Fibroblast of lung (primary cell): Measurements from ENCODE around the gene GALK2. TPM values are rescaled to one million over a fixed set of nuclear protein-coding genes. Genes with fewer than 3 reads are reported as not detected.

Experiments
- DNase-seq, 2 donors: peaks; one replicate each; pipeline versions ENCODE4 v3.0.0 to v3.0.0-alpha.2; 2010; ENCODE audit warnings: low read depth in 2 of 2
- H2AFZ ChIP-seq: 2 replicates; pipeline ENCODE4 v1.5.1; 2012; ENCODE audit warnings: low read length, control low read depth, inconsistent platforms
- H3K27ac ChIP-seq: 2 replicates; pipeline ENCODE4 v1.5.1; 2011; ENCODE audit warnings: low read length, control low read depth; ENCODE audit not compliant: insufficient read depth
- H3K27me3 ChIP-seq: 2 replicates; pipeline ENCODE4 v1.5.1; 2011; ENCODE audit warnings: mild to moderate bottlenecking, low read length; ENCODE audit not compliant: control insufficient read depth, insufficient read depth
- H3K36me3 ChIP-seq: 2 replicates; pipeline ENCODE4 v1.5.1; 2011; ENCODE audit warnings: low read length; ENCODE audit not compliant: control insufficient read depth, insufficient read depth
- H3K4me1 ChIP-seq: 2 replicates; pipeline ENCODE4 v1.5.1; 2011; ENCODE audit warnings: low read length; ENCODE audit not compliant: control insufficient read depth, insufficient read depth; ENCODE audit errors: extremely low read depth
- H3K4me2 ChIP-seq: 2 replicates; pipeline ENCODE4 v1.5.1; 2011; ENCODE audit warnings: low read length, control low read depth; ENCODE audit not compliant: insufficient read depth; ENCODE audit errors: extremely low read depth
- H3K4me3 ChIP-seq, 4 experiments: fragments of 200-600 bp in 1 of 4; sonication (generic) in 1 of 4; replicated peaks in 1 of 4; 2 replicates each; pipeline ENCODE4 v1.5.1; 2011 to 2016; ENCODE audit warnings: low read length in 4 of 4, low read depth in 3 of 4, mild to moderate bottlenecking in 3 of 4, control low read depth in 2 of 4, inconsistent platforms in 1 of 4, mixed read lengths in 1 of 4; ENCODE audit not compliant: insufficient read depth in 1 of 4; ENCODE audit errors: control extremely low read depth in 1 of 4
- H3K79me2 ChIP-seq: 2 replicates; pipeline ENCODE4 v1.5.1; 2012; ENCODE audit warnings: mild to moderate bottlenecking, low read length, inconsistent platforms; ENCODE audit not compliant: control insufficient read depth, insufficient read depth
- H3K9ac ChIP-seq: 2 replicates; pipeline ENCODE4 v1.5.1; 2011; ENCODE audit warnings: mild to moderate bottlenecking, low read length, control low read depth; ENCODE audit not compliant: insufficient read depth
- H3K9me3 ChIP-seq: 2 replicates; pipeline ENCODE4 v1.5.1; 2012; ENCODE audit warnings: low read depth, low read length; ENCODE audit not compliant: control insufficient read depth, insufficient read depth
- H4K20me1 ChIP-seq: 2 replicates; pipeline ENCODE4 v1.5.1; 2011; ENCODE audit warnings: low read length; ENCODE audit not compliant: control insufficient read depth, insufficient read depth; ENCODE audit errors: extremely low read depth
- EZH2 ChIP-seq: IDR thresholded peaks from 2 replicates; pipeline ENCODE4 v1.5.1; 2012; ENCODE audit warnings: low read length, control low read depth, mild to moderate bottlenecking; ENCODE audit errors: missing control alignments
- polyA plus RNA-seq, 2 donors: library from polyadenylated mRNA; depleted of rRNA in 1 of 2; stranded (reverse) in 1 of 2; unstranded in 1 of 2; fragments of >200 nt; gene quantifications; 2 replicates each; pipeline ENCODE4 v1.2.1, GENCODE V29; 2011 to 2012; ENCODE audit warnings: missing spikeins in 1 of 2
- total RNA-seq: library from RNA; depleted of rRNA; stranded (reverse); fragments of >200 nt; gene quantifications from 2 replicates; pipeline ENCODE4 v1.2.1, GENCODE V29; 2014
- TF ChIP-seq, protein P1 (sequence below), 2 donors: IDR thresholded peaks in 1 of 2; conservative IDR thresholded peaks in 1 of 2; 1 replicate in 1 of 2; 2 replicates in 1 of 2; pipeline ENCODE4 v1.5.1; 2011 to 2012; ENCODE audit warnings: low read length in 2 of 2, control low read depth in 1 of 2, inconsistent platforms in 1 of 2, low read depth in 1 of 2, mild to moderate bottlenecking in 1 of 2

GALK2 gene
- total and polyA plus RNA-seq, 2 donors (not counting 1 experiment from before 2014, with no cell fraction given): 37.5 to 74.5 TPM

DNA sequence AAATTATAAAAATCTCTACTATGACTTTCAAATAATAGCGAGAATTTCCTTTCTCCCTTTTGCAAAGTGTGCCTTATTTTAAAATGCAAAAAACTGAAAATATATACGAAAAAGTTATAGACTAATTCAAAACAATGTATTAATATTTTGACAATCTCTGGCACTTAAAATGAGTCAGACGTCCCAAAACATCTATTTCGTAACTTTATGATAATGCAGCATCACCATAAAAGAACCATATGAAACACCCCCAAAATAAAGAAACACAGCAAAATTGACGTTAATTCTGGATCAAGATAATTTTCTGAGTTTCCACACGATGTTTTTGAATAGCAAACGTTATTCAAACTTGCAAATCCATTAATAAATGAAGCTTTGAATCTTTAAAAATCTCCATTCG, 15.7 kb upstream of the GALK2 start:
- Histone ChIP-seq H3K36me3 (no peaks in the 10 kb centered on the region), H3K27ac (peak overlapping the region; percentile 95), H3K4me2 (peak overlapping the region; percentile 64), H4K20me1 (no peaks in the 10 kb centered on the region), H3K4me1 (no peaks in the 10 kb centered on the region), H3K9ac (peak overlapping the region; percentile 97), H3K27me3 (no peaks in the 10 kb centered on the region), H3K9me3 (no peaks in the 10 kb centered on the region), H3K79me2 (peaks cover 82% of the 10 kb centered on the region), H2AFZ (no peak overlapping the region), H3K4me3 (peak overlapping the region; percentile 86 to 100 (median 97))
- TF ChIP-seq, protein P1, sequence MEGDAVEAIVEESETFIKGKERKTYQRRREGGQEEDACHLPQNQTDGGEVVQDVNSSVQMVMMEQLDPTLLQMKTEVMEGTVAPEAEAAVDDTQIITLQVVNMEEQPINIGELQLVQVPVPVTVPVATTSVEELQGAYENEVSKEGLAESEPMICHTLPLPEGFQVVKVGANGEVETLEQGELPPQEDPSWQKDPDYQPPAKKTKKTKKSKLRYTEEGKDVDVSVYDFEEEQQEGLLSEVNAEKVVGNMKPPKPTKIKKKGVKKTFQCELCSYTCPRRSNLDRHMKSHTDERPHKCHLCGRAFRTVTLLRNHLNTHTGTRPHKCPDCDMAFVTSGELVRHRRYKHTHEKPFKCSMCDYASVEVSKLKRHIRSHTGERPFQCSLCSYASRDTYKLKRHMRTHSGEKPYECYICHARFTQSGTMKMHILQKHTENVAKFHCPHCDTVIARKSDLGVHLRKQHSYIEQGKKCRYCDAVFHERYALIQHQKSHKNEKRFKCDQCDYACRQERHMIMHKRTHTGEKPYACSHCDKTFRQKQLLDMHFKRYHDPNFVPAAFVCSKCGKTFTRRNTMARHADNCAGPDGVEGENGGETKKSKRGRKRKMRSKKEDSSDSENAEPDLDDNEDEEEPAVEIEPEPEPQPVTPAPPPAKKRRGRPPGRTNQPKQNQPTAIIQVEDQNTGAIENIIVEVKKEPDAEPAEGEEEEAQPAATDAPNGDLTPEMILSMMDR (conservative IDR thresholded peaks at IDR 0.05 in 1 of 2, IDR thresholded peaks at IDR 0.05 in 1 of 2; ENCODE audit: low read depth in 1 of 2, low read length in 2 of 2): no peak
- TF ChIP-seq EZH2: no peak
- DNase-seq: peak in 1 of 2 donors; percentile 17

- Histone ChIP-seq H2AFZ (no peak overlapping the region), H3K27me3 (no peaks in the 10 kb centered on the region)
Measured at GRCh38 chr15:49154799-49155109, 15.3 kb upstream of the GALK2 start.

DNA sequence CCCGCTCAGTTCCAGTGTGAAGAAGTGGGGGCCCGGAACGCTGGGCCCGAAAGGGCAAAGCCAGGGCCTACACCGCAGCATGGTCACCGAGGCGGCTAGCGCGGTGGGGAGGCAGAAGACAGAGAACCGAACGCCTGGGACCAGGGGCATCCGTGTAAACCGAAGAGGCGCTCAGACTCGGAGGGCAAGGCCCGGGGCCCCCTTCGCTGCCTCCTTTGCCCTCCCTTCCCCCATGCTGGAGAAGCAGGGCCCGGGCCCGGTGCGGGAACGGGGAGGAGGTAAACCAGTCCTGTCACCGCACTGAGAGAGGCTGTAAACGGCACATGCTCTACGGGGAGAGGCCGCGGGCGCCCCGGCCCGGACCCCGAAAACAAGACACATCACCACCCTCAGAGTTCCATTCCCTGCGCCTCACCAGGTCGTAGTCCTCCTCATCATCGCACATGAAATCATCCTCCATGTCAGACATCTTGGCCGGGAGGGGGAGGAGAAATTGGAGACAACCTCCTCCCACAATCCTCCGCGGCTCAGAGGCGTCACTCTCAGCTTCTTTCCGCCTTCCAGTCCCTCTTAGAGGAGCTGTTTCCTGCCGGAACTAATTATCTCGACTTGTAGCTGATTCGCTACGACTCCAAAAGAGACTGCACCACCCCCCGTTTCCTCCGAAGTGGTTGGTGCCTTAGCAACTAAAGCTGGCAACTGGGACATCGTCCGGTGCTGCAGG, 14.8 kb upstream of the GALK2 start, which contains the start of gene COPS2:
Gene COPS2 (minus strand): TSS at position 490 of the 724 bp plus-strand sequence. CDS start 21 bp downstream, at position 469.
- H3K4me3 ChIP-seq: peak within 1 kb of the TSS; percentile 86 to 100 (median 97)
- TF ChIP-seq, protein P1 (conservative IDR thresholded peaks at IDR 0.05 in 1 of 2, IDR thresholded peaks at IDR 0.05 in 1 of 2; ENCODE audit: low read depth in 1 of 2, low read length in 2 of 2): no peak
- TF ChIP-seq EZH2: no peak
- no peaks in the 10 kb centered on the region for H4K20me1 ChIP-seq
- DNase-seq: peak; percentile 99
- peak within 1 kb of the TSS; percentile 98 for H2AFZ ChIP-seq
- H3K9me3 ChIP-seq: no peaks in the 10 kb centered on the region
- H3K4me1 ChIP-seq: no peaks in the 10 kb centered on the region
- H3K36me3 ChIP-seq: no peaks in the 10 kb centered on the region
- H3K27ac ChIP-seq: peak within 1 kb of the TSS; percentile 95
- H3K4me2 ChIP-seq: peak within 1 kb of the TSS; percentile 83
- H3K79me2 ChIP-seq: peaks cover 75% of the 10 kb centered on the region
- H3K27me3 ChIP-seq: no peaks in the 10 kb centered on the region
- peak within 1 kb of the TSS; percentile 97 for H3K9ac ChIP-seq

More at GRCh38 chr15:49154799-49155109, 15.3 kb upstream of the GALK2 start:
- H3K9me3 ChIP-seq: no peaks in the 10 kb centered on the region
- H3K4me2 ChIP-seq: peak overlapping the region; percentile 64
- H3K36me3 ChIP-seq: no peaks in the 10 kb centered on the region
- H3K9ac ChIP-seq: peak overlapping the region; percentile 97
- H3K4me3 ChIP-seq: peak overlapping the region; percentile 86 to 100 (median 97)
- no peak for DNase-seq
- H4K20me1 ChIP-seq: no peaks in the 10 kb centered on the region
- peak overlapping the region; percentile 95 for H3K27ac ChIP-seq
- no peak for TF ChIP-seq EZH2
- TF ChIP-seq, protein P1 (conservative IDR thresholded peaks at IDR 0.05 in 1 of 2, IDR thresholded peaks at IDR 0.05 in 1 of 2; ENCODE audit: low read depth in 1 of 2, low read length in 2 of 2): no peak
- peaks cover 78% of the 10 kb centered on the region for H3K79me2 ChIP-seq
- H3K4me1 ChIP-seq: no peaks in the 10 kb centered on the region
